Sciatic nerve (tissue), 2 donors: ENCODE measurements around the gene NPW. TPM values are rescaled to one million over a fixed set of nuclear protein-coding genes. Genes with fewer than 3 reads are reported as not detected.

Source experiments
- ATAC-seq: fragments of 200-7000 bp; cut with Tn5 transposase; one replicate; pipeline ENCODE4 v1.9.1; 2020; ENCODE audit warnings: mild to moderate bottlenecking, moderate library complexity
- DNase-seq: peaks from one replicate; pipeline ENCODE4 v3.0.0-alpha.2; 2020; ENCODE audit warnings: low spot score
- intact Hi-C: fragments of 100-400 bp; cut with DNase I; formaldehyde crosslinking; loops from one replicate; pipeline ENCODE4 v1.14.2; 2022
- total RNA-seq: library from RNA; stranded (reverse); fragmentation: NEBNext Ultra II Directional; extraction: Animal tissue kit (Norgen Biotek cat#: 25700); gene quantifications from one replicate; pipeline ENCODE4 v1.2.1, GENCODE V29; 2021
- donor health status: DM: no; HTN: no; CAD: no.
- donor health status: DM: no; HTN: no; CAD: no.

The NPW gene
- total RNA-seq, 1 donor from 2014 or later = 0.36 TPM

DNA sequence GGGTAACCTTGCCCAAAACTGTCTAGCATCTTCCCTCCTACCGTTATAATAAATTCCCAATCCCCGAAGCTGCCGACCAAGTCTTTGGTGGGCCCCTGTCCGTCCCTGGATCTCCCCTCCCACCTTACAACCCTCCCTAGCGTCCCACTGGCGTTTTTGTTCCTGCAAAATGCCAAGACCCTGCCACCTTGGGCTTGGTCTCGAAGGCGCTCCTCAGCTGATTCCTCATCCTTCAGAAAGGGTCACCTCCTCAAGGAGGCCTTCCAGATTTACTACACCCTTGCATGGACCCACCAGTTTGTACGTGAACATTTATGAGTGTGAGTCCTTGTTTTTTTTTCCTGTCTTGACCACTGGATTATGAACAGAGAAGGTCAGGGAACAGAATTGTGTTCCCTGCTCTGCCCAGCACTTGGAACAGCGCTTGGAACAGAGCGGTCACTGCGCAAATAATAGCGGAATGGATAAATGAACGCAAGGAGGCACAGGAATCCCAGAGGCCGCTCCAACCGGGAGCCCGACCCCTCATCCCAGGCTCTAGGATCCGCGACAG lies 36.5 kb upstream of the NPW start:
- intact Hi-C loops = loop anchor here (5.0 kb wide), 1 partner anchor 729 kb away; no protein-coding TSS in a partner anchor
- DNase-seq (no peak), ATAC-seq (no peak)

DNA sequence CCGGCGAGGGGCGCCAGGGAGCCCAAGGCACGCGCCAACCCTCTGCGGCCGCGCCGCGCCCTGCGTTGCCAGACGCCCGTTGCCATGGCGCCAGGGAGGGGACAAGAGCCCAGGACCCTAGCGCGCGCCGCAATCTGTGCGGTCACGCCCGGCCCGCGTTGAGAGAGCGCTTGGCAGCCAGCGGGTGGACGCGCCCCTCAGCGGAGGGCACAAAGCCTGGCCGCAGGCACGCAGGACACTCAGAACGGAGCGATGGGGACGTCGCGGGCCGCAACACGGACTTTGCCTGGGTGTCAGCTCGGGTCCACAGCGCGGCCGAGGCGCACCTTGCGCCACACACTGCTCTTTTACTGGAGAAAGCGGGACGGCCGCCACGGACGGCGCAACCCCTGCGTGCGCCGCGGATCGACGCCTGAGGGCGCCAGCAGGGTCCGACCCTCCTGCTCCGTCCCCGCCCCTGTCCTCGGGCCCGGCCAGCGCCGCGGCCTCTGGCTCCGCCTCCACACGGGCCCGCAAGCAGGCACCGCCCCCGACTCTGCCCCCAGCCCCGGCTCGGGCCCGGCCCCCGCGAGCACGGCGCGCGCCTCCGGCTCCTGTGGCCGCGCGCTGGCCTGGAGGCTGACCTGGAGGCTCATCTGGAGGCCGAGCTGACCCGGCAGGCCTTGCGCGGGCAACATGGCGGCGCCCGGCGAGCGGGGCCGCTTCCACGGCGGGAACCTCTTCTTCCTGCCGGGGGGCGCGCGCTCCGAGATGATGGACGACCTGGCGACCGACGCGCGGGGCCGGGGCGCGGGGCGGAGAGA lies 35.8 kb upstream of the NPW start, which contains the start of gene GFER:
Gene GFER (plus strand): TSS at position 650 of the 803 bp plus-strand sequence. CDS start 26 bp downstream, at position 676.
- intact Hi-C loops = loop anchor here (5.0 kb wide), 1 partner anchor 729 kb away; no protein-coding TSS in a partner anchor
- DNase-seq = peak; percentile 94
- peak; percentile 94 for ATAC-seq

DNA sequence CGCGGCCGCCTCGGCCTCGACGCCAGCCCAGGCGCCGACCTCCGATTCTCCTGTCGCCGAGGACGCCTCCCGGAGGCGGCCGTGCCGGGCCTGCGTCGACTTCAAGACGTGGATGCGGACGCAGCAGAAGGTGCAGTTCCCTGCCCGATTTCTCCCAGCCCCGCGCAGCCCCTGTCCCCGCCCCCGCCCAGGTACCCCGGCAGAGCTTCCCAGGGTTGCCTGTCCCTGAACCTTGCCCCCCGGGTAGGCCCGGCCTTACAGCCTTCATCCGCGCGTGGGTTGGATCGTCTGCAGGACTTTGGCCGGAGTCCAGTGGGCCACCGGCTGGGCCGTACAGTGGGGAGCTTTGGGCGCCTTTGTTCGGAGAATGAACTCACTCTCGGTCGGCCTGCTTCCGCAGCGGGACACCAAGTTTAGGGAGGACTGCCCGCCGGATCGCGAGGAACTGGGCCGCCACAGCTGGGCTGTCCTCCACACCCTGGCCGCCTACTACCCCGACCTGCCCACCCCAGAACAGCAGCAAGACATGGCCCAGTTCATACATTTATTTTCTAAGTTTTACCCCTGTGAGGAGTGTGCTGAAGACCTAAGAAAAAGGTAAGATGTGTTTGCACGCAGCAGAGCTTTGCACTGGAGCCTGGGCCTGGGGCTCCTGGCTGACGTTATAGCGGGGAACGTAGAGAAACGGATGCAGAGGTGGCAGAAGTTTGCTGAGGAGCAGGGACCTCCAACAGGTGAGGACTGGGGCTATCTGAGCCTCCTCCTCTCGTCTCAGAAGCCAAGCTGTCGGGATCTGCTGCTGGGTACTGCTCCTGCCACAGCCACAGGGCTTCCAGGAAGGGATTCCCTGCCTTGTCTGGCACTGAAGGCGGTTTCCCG lies 35.0 kb upstream of the NPW start:
- DNase-seq (no peak), ATAC-seq (no peak)
- intact Hi-C loops = loop anchor here (5.0 kb wide), 1 partner anchor 728 kb away; no protein-coding TSS in a partner anchor

GRCh38 chr16:1985466-1986150 lies 34.0 kb upstream of the NPW start:
- ATAC-seq (no peak), DNase-seq (no peak)
- intact Hi-C loops = no loop called here

GRCh38 chr16:1987198-1987597 lies 32.4 kb upstream of the NPW start:
- ATAC-seq (no peak), DNase-seq (no peak)
- intact Hi-C loops = no loop called here

GRCh38 chr16:1989209-1990100 lies 30.1 kb upstream of the NPW start, which contains the start of gene SYNGR3:
Gene SYNGR3, plus strand, starts transcription at chr16:1989970. Its CDS starts 133 bp downstream, at chr16:1990103.
- ATAC-seq (no peak), DNase-seq (no peak)
- intact Hi-C loops = no loop called here

DNA sequence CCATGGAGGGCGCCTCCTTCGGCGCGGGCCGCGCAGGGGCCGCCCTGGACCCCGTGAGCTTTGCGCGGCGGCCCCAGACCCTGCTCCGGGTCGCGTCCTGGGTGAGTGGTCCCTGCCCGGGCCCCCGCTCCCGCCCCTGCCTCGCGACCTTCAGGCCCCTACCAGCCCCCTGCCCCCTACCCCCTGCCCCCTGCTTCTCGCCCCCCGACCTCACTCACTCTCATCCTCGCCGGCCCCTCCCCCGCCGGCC lies 29.6 kb upstream of the NPW start:
- no peak for DNase-seq
- ATAC-seq = no peak
- intact Hi-C loops = no loop called here

GRCh38 chr16:1990351-1991134 lies 29.0 kb upstream of the NPW start:
- intact Hi-C loops = no loop called here
- ATAC-seq (no peak), DNase-seq (no peak)

DNA sequence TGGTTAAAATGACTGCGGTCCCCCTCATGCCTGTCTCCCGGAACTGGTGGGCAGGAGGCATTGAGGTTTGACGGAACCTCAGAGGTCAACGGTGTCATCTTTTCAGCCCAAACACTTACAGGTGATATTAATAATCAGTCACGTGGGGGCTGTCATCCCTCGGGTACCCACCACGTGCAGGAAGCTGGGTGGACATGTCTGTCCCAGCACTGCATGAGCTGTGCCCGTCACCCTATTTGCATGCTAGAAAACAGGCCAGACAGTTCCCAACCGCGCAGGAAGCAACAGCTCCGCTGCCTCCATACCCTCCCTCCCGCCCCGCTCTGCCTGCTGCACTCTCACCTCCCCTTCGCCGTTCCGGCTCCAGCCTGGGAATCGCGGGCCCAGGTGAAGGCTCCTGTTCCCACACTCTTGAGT lies 28.4 kb upstream of the NPW start:
- no peak for DNase-seq
- no peak for ATAC-seq
- intact Hi-C loops = no loop called here

GRCh38 chr16:1991588-1991947 lies 28.0 kb upstream of the NPW start:
- ATAC-seq = no peak
- intact Hi-C loops = no loop called here

GRCh38 chr16:1991948-1992703 lies 27.5 kb upstream of the NPW start:
- ATAC-seq (peak; percentile 92), DNase-seq (peak; percentile 98)

More at GRCh38 chr16:1991588-1991947, 28.0 kb upstream of the NPW start:
- no peak for DNase-seq

DNA sequence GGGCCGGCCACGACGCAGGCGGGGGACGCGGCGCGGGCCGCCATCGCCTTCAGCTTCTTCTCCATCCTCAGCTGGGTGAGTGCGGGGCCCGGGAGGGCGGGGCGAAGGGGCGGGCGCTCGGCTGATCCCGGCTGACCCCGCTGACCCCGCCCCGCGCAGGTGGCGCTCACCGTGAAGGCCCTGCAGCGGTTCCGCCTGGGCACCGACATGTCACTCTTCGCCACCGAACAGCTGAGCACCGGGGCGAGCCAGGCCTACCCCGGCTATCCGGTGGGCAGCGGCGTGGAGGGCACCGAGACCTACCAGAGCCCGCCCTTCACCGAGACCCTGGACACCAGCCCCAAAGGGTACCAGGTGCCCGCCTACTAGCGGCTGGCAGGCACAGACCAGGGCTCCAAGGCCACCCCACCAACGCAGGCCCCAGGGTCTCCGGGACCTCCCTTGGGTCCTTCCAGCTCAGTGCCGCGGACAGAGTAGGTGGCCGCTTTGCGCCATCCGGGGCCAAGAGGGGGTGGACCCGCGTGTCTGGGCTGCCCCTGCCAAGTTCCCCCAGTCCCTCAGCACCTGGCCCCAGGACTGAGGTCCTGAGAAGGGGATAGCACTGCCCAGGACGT lies 26.8 kb upstream of the NPW start:
- intact Hi-C loops = no loop called here
- ATAC-seq = peak; percentile 1
- no peak for DNase-seq

More at GRCh38 chr16:1991948-1992703, 27.5 kb upstream of the NPW start:
- intact Hi-C loops = no loop called here

DNA sequence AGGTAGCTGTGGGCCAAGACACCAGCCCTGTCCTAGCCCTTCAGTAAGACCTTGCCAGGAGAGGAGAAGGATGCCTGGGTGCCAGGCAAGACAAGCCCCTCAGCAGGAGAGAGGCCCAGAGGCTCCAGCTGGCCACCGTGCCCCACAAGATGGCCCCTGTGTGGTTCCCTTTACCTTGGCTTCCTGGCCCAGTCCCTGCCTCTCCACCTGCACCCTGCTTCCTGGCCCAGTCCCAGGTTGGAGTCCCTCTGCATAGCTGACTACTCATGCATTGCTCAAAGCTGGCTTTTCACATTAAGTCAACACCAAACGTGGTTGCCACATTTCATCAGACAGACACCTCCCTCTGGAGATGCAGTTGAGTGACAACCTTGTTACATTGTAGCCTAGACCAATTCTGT lies 25.9 kb upstream of the NPW start:
- no peak for DNase-seq
- intact Hi-C loops = no loop called here
- ATAC-seq = no peak

GRCh38 chr16:1997494-1998359 lies 21.9 kb upstream of the NPW start:
- no peak for DNase-seq
- no peak for ATAC-seq

GRCh38 chr16:1998360-1998835 lies 21.2 kb upstream of the NPW start:
- no peak for ATAC-seq
- intact Hi-C loops = no loop called here
- no peak for DNase-seq

More at GRCh38 chr16:1997494-1998359, 21.9 kb upstream of the NPW start:
- intact Hi-C loops = no loop called here
